ENCODE measurements around the gene GHDC. TPM values are rescaled to one million over a fixed set of nuclear protein-coding genes. Genes with fewer than 3 reads are reported as not detected.
A peak's percentile ranks its signal among the peaks of the same experiment; 100 is the strongest.

Gene GHDC
- total and polyA plus RNA-seq, 2 of the 13 experiments (the other 11 are each of a cell fraction or from before 2014, with no cell fraction given): 15.4 to 22.5 TPM

DNA sequence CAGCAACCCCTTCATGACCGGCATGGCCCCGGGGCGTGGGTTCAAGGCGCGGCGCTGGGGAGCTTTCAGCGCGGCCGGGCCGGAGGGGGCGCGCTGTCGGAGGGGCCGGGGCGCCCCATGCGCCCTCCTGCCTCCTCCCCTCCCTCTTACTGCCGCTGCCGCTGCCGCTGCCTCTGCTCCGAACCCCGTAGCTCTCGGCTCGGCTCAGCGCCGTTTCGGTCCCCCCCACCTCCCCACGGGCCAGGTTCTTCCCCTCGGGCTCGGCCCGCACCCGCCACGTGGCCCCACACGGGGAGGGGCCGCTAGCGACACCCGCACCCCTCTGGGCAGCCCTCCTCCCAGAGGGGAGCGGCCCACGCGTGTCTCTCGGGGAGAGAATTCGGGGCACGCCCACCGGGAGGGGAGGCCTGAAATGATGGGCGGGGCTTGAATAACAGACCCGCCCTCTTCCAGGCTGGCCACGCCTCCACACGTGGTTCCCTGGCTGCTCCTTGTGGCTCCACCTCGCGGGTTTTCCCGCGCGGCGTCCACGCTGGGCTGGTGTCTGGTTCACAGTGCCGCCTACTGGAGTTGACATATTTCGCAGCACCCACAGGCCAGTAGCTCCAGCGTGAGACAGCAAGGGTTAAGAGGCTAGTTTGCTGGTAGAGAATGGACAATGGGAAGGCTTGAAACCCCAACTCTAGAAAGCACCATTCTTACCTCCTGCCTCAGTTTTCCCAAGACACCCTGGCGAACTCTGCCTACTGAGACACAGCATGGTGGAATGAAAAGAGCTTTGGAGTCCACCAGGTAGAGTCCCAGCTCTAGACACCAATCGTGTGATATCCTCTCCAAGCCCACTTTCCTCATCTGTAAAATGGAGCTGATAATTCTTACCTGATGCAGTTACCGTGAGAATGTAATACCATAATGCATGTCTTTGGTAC lies 13.1 kb downstream of the GHDC start, which contains the start of gene KCNH4 (continued):
- TF ChIP-seq JARID2 (CRISPR knock-in tag; IDR thresholded peaks at IDR 0.05; ENCODE audit: insufficient replicate concordance) (no peak), HNRNPUL1 (IDR thresholded peaks at IDR 0.05; ENCODE audit: low read depth, low read length) (no peak), ZNF724P (CRISPR knock-in tag; IDR thresholded peaks at IDR 0.05; ENCODE audit: borderline replicate concordance) (no peak), ZNF674 (CRISPR knock-in tag; IDR thresholded peaks at IDR 0.05; ENCODE audit: low read depth) (no peak), DZIP1 (CRISPR knock-in tag; IDR thresholded peaks at IDR 0.05) (0 out of 2 replicates have a peak, but pooled peaks have one; percentile 1), SRF (IDR thresholded peaks at IDR 0.05; ENCODE audit: low read depth, low read length) (no peak), ZBTB21 (CRISPR knock-in tag; IDR thresholded peaks at IDR 0.05) (no peak), NFE2L1 (CRISPR knock-in tag; IDR thresholded peaks at IDR 0.05; ENCODE audit: borderline replicate concordance) (no peak), CBFB (CRISPR knock-in tag; IDR thresholded peaks at IDR 0.05) (no peak), SETDB1 (CRISPR knock-in tag; IDR thresholded peaks at IDR 0.05; ENCODE audit: borderline replicate concordance) (no peak)
- TF ChIP-seq, protein P1, sequence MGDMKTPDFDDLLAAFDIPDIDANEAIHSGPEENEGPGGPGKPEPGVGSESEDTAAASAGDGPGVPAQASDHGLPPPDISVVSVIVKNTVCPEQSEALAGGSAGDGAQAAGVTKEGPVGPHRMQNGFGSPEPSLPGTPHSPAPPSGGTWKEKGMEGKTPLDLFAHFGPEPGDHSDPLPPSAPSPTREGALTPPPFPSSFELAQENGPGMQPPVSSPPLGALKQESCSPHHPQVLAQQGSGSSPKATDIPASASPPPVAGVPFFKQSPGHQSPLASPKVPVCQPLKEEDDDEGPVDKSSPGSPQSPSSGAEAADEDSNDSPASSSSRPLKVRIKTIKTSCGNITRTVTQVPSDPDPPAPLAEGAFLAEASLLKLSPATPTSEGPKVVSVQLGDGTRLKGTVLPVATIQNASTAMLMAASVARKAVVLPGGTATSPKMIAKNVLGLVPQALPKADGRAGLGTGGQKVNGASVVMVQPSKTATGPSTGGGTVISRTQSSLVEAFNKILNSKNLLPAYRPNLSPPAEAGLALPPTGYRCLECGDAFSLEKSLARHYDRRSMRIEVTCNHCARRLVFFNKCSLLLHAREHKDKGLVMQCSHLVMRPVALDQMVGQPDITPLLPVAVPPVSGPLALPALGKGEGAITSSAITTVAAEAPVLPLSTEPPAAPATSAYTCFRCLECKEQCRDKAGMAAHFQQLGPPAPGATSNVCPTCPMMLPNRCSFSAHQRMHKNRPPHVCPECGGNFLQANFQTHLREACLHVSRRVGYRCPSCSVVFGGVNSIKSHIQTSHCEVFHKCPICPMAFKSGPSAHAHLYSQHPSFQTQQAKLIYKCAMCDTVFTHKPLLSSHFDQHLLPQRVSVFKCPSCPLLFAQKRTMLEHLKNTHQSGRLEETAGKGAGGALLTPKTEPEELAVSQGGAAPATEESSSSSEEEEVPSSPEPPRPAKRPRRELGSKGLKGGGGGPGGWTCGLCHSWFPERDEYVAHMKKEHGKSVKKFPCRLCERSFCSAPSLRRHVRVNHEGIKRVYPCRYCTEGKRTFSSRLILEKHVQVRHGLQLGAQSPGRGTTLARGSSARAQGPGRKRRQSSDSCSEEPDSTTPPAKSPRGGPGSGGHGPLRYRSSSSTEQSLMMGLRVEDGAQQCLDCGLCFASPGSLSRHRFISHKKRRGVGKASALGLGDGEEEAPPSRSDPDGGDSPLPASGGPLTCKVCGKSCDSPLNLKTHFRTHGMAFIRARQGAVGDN (CRISPR knock-in tag; IDR thresholded peaks at IDR 0.05): peak; percentile 65
- TF ChIP-seq, protein P2, sequence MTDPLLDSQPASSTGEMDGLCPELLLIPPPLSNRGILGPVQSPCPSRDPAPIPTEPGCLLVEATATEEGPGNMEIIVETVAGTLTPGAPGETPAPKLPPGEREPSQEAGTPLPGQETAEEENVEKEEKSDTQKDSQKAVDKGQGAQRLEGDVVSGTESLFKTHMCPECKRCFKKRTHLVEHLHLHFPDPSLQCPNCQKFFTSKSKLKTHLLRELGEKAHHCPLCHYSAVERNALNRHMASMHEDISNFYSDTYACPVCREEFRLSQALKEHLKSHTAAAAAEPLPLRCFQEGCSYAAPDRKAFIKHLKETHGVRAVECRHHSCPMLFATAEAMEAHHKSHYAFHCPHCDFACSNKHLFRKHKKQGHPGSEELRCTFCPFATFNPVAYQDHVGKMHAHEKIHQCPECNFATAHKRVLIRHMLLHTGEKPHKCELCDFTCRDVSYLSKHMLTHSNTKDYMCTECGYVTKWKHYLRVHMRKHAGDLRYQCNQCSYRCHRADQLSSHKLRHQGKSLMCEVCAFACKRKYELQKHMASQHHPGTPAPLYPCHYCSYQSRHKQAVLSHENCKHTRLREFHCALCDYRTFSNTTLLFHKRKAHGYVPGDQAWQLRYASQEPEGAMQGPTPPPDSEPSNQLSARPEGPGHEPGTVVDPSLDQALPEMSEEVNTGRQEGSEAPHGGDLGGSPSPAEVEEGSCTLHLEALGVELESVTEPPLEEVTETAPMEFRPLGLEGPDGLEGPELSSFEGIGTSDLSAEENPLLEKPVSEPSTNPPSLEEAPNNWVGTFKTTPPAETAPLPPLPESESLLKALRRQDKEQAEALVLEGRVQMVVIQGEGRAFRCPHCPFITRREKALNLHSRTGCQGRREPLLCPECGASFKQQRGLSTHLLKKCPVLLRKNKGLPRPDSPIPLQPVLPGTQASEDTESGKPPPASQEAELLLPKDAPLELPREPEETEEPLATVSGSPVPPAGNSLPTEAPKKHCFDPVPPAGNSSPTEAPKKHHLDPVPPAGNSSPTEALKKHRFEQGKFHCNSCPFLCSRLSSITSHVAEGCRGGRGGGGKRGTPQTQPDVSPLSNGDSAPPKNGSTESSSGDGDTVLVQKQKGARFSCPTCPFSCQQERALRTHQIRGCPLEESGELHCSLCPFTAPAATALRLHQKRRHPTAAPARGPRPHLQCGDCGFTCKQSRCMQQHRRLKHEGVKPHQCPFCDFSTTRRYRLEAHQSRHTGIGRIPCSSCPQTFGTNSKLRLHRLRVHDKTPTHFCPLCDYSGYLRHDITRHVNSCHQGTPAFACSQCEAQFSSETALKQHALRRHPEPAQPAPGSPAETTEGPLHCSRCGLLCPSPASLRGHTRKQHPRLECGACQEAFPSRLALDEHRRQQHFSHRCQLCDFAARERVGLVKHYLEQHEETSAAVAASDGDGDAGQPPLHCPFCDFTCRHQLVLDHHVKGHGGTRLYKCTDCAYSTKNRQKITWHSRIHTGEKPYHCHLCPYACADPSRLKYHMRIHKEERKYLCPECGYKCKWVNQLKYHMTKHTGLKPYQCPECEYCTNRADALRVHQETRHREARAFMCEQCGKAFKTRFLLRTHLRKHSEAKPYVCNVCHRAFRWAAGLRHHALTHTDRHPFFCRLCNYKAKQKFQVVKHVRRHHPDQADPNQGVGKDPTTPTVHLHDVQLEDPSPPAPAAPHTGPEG (CRISPR knock-in tag; IDR thresholded peaks at IDR 0.05): no peak
- TF ChIP-seq, protein P3, sequence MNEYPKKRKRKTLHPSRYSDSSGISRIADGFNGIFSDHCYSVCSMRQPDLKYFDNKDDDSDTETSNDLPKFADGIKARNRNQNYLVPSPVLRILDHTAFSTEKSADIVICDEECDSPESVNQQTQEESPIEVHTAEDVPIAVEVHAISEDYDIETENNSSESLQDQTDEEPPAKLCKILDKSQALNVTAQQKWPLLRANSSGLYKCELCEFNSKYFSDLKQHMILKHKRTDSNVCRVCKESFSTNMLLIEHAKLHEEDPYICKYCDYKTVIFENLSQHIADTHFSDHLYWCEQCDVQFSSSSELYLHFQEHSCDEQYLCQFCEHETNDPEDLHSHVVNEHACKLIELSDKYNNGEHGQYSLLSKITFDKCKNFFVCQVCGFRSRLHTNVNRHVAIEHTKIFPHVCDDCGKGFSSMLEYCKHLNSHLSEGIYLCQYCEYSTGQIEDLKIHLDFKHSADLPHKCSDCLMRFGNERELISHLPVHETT (CRISPR knock-in tag; conservative IDR thresholded peaks at IDR 0.05): no peak
